AG10803 (cell line): ENCODE measurements around the gene INHBE.

Experiments
- DNase-seq: peaks from one replicate; pipeline ENCODE4 v3.0.0; 2010; ENCODE audit warnings: low read depth
- H3K4me3 ChIP-seq: 2 replicates; pipeline ENCODE4 v1.5.1; 2011; ENCODE audit warnings: mild to moderate bottlenecking, low read length, control low read depth
- TF ChIP-seq, protein P1 (sequence below): conservative IDR thresholded peaks from 2 replicates; pipeline ENCODE4 v1.5.1; 2011; ENCODE audit warnings: mild to moderate bottlenecking, low read length, control low read depth, inconsistent platforms

INHBE gene

DNA sequence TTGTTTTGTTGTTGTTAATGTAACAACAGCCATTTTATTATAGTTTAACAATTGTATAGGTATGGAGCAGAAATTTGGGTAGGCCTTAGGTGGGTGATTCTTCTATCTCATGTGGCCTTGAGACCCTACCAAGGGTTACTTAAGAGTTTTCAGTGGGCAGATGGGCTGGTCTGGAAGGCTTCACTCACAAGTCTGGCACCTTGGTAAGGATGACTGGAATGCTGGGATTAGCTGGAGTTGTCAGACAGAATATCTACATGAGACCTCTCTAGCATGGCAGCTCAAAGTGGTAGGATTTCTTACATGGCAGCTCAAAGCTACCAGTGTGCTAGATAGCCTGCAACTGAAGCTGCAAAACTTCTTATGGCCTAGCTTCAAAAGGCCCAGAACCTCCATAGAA lies 30.6 kb downstream of the INHBE start:
- H3K4me3 ChIP-seq = no peak overlapping the region
- TF ChIP-seq, protein P1, sequence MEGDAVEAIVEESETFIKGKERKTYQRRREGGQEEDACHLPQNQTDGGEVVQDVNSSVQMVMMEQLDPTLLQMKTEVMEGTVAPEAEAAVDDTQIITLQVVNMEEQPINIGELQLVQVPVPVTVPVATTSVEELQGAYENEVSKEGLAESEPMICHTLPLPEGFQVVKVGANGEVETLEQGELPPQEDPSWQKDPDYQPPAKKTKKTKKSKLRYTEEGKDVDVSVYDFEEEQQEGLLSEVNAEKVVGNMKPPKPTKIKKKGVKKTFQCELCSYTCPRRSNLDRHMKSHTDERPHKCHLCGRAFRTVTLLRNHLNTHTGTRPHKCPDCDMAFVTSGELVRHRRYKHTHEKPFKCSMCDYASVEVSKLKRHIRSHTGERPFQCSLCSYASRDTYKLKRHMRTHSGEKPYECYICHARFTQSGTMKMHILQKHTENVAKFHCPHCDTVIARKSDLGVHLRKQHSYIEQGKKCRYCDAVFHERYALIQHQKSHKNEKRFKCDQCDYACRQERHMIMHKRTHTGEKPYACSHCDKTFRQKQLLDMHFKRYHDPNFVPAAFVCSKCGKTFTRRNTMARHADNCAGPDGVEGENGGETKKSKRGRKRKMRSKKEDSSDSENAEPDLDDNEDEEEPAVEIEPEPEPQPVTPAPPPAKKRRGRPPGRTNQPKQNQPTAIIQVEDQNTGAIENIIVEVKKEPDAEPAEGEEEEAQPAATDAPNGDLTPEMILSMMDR = no peak
- DNase-seq = no peak

DNA sequence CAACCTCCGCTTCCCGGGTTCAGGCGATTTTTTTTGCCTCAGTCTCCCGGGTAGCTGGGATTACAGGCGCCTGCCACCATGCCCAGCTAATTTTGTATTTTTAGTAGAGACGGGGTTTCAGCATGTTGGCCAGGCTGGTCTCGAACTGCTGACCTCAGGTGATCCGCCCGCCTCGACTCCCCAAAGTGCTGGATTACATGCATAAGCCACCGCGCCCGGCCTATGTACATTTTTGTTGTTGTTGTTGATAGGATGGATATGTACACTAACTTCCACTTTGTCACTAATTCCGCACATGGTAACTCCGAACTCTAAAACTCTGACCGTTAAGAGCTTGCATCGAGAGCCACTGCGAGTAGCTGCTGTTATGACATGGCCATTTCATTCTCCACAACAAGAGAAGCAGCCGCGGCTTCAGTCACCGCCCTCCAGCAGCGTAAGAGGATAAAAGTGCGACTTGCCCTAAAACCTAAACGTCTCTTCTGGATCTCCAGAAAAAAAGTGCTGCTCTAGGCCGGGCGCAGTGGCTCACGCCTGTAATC lies 32.0 kb downstream of the INHBE start:
- TF ChIP-seq, protein P1 = no peak
- H3K4me3 ChIP-seq = no peak overlapping the region

DNA sequence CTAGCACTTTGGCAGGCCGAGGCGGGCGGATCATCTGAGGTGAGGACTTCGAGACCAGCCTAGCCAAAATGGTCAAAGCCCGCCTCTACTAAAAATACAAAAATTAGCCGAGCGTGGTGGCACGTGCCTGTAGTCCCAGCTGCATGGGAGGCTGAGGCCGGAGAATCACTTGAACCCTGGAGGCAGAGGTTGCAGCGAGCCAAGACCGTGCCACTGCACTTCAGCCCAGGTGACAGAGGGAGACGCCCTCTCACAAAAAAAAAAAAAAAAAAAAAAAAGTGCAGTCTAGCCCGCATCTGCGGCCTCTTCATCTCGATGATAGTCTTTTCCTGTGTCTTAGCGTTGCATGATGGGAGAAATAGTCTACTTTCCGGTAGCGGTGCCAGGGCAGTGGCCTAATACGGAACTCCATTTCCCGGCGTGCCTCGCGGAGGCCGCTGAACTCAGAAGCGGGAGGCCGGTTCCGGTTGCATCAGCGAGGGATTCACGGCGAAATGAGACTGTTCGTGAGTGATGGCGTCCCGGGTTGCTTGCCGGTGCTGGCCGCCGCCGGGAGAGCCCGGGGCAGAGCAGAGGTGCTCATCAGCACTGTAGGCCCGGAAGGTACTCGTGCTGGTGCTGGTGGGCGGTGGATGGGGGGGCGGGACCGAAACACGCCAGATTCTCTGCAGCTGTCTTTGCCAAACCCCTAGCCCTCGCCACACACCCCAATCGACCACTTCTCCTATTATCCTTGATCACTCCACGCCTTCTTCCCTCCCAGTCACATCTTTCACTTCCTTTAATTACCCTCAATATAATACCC lies 32.7 kb downstream of the INHBE start, which contains the start of gene MARS1:
Gene MARS1 (plus strand): TSS at position 472 of the 805 bp plus-strand sequence. CDS start 23 bp downstream, at position 495.
- peak; percentile 96 for DNase-seq
- H3K4me3 ChIP-seq = peak within 1 kb of the TSS; percentile 67
- TF ChIP-seq, protein P1 = no peak

More for the DNA sequence above, 32.0 kb downstream of the INHBE start:
- no peak for DNase-seq

DNA sequence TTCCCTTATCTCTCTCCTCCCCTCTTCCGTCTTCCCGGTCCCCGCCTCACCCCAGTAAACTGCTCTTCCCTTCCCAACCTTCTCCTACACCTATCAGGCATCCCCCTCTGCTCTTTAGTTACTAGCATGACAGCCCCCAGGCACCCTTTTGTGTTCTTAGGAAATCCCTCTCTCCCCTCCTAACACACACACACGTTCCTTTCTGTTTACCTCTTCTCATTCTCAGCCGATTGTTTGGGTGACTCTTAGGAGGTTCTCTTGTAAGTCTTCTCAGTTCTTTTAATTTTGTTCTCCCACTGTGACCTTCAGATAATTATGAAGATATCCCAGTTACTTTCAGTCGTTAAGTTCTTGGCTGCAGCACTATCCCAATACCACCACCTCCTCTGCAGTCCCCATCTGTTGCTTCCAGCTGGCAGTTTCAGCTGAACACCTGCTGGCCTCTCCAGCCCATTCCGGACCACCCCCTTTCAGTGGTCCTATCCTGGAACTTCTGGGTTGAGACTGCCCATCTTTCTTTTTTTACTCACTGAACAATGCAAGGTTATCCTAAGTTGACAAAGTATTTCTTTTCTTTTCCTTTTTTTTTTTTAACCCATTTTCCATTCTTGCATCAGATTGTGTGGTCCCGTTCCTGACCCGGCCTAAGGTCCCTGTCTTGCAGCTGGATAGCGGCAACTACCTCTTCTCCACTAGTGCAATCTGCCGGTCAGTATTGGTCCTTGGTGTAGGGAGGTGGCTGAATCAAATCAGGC lies 33.5 kb downstream of the INHBE start:
- TF ChIP-seq, protein P1 = no peak
- DNase-seq = no peak
- H3K4me3 ChIP-seq = peak overlapping the region; percentile 67

DNA sequence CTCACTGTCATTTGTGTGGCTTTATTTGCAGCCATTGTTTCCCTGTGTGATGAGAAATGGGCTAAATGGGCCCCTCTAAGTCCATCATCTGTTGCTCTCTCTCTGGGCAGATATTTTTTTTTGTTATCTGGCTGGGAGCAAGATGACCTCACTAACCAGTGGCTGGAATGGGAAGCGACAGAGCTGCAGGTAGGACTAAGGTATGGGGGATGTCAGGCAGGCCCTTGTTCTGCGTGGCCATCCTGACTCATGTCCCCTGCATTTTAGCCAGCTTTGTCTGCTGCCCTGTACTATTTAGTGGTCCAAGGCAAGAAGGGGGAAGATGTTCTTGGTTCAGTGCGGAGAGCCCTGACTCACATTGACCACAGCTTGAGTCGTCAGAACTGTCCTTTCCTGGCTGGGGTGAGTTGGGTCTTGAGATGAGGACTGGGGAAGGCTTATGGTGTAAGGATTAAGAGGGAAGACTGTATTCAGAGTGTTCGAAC lies 34.1 kb downstream of the INHBE start:
- peak; percentile 26 for DNase-seq
- peak overlapping the region; percentile 67 for H3K4me3 ChIP-seq
- TF ChIP-seq, protein P1 = no peak

DNA sequence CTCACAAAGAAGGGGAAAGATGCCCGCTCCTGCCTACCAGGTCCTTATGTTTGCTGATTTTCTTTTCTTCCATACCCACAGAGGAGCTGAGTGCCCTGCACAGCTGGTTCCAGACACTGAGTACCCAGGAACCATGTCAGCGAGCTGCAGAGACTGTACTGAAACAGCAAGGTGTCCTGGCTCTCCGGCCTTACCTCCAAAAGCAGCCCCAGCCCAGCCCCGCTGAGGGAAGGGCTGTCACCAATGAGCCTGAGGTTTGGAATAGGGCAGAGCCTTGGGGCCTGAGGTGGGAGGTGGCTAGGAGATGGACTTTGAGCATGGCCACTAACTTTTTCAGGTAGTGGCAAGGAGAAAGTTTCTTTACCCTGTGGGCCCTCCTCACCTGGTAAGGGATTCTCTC lies 35.0 kb downstream of the INHBE start:
- peak overlapping the region; percentile 67; the same call in 1 of the 2 replicates for H3K4me3 ChIP-seq
- TF ChIP-seq, protein P1 = no peak
- no peak for DNase-seq
